K562 (cell line): ENCODE measurements around the gene NEURL1B. TPM values are rescaled to one million over a fixed set of nuclear protein-coding genes. Genes with fewer than 3 reads are reported as not detected.

Experiments used
- ATAC-seq: fragments of 200-7000 bp; cut with Tn5 transposase; 3 replicates; pipeline ENCODE4 v1.9.1; 2020; ENCODE audit warnings: moderate library complexity
- BruUV-seq: library from RNA; stranded (reverse); fragments of 400-500 nt; replicated peaks from 2 replicates; lab custom pipeline; 2021; lab: Mats Ljungman, UMichigan
- CTCF ChIA-PET: fragments of 300-600 bp; formaldehyde crosslinking; extraction: SDS; loops from one replicate; lab custom pipeline; 2021; ENCODE audit warnings: low intra/inter-chr PET ratio; lab: Yijun Ruan, JAX
- POLR2A ChIA-PET: fragments of 300-600, 350-650 bp; sonication (Branson Sonifier 250); formaldehyde crosslinking; extraction: SDS; loops from one replicate; lab custom pipeline; 2021; ENCODE audit warnings: antibody characterized with exemption, inconsistent platforms; lab: Yijun Ruan, JAX
- DNase-seq, 4 experiments: peaks; one replicate each; pipeline versions ENCODE4 v3.0.0 to v3.0.0-alpha.2; 2011 to 2018; ENCODE audit warnings: low spot score in 3 of 4, mixed read lengths in 3 of 4; ENCODE audit errors: extremely low read depth in 1 of 4
- FAIRE-seq: peaks from 2 replicates; lab custom pipeline; 2011; peaks lifted over from hg19 to GRCh38; lab: Jason Lieb, UNC
- H2AFZ ChIP-seq: 2 replicates; pipeline ENCODE4 v1.6.0; 2011; ENCODE audit warnings: low read depth, low read length, control low read depth, inconsistent platforms
- H3K27ac ChIP-seq: fragments of 200-600 bp; 3 replicates; pipeline ENCODE4 v1.8.0; 2011; ENCODE audit warnings: low read depth, mild to moderate bottlenecking, control low read depth, inconsistent platforms, low read length, moderate library complexity, mixed read lengths; ENCODE audit errors: extremely low read depth
- H3K27me3 ChIP-seq, 2 experiments: fragments of 300-600 bp in 1 of 2; 2 replicates in 1 of 2; 3 replicates in 1 of 2; pipeline versions ENCODE4 v1.6.0 to v1.8.0; 2011; ENCODE audit warnings: inconsistent platforms in 2 of 2, low read length in 2 of 2, mild to moderate bottlenecking in 1 of 2, mixed read lengths in 1 of 2, moderate library complexity in 1 of 2; ENCODE audit not compliant: control insufficient read depth in 2 of 2, insufficient read depth in 2 of 2
- H3K36me3 ChIP-seq: fragments of 300-600 bp; 3 replicates; pipeline ENCODE4 v1.8.0; 2011; ENCODE audit warnings: mild to moderate bottlenecking, low read length, inconsistent platforms; ENCODE audit not compliant: control insufficient read depth, insufficient read depth
- H3K4me1 ChIP-seq, 2 experiments: fragments of 200-600 bp in 1 of 2; replicated peaks in 1 of 2; 2 replicates in 1 of 2; 3 replicates in 1 of 2; pipeline versions ENCODE4 v1.5.1 to v1.8.0; 2011; ENCODE audit warnings: inconsistent platforms in 2 of 2, low read length in 2 of 2, mild to moderate bottlenecking in 1 of 2, mixed read lengths in 1 of 2, moderate library complexity in 1 of 2; ENCODE audit not compliant: control insufficient read depth in 2 of 2, insufficient read depth in 2 of 2
- H3K4me2 ChIP-seq: 2 replicates; pipeline ENCODE4 v1.6.1; 2011; ENCODE audit warnings: low read length, control low read depth, inconsistent platforms, mixed read lengths; ENCODE audit not compliant: insufficient read depth
- H3K4me3 ChIP-seq: fragments of 200-600 bp; sonication (generic), shearing (Covaris generic); 2 replicates; pipeline ENCODE4 v1.5.1; 2016; ENCODE audit warnings: control low read depth, inconsistent platforms
- H3K79me2 ChIP-seq: fragments of 200-600 bp; 3 replicates; pipeline ENCODE4 v1.8.0; 2011; ENCODE audit warnings: low read length, inconsistent platforms; ENCODE audit not compliant: control insufficient read depth, insufficient read depth
- H3K9ac ChIP-seq, 2 experiments: 2 replicates each; pipeline versions ENCODE4 v1.6.0 to v1.6.1; 2011; ENCODE audit warnings: low read depth in 2 of 2, low read length in 2 of 2, control low read depth in 1 of 2, inconsistent platforms in 1 of 2, mild to moderate bottlenecking in 1 of 2, mixed read lengths in 1 of 2; ENCODE audit not compliant: insufficient read depth in 1 of 2
- H3K9me1 ChIP-seq: one replicate; pipeline ENCODE4 v1.6.0; 2011; ENCODE audit warnings: inconsistent platforms, mild to moderate bottlenecking, low read length, moderate library complexity; ENCODE audit not compliant: control insufficient read depth, insufficient read depth
- H3K9me3 ChIP-seq: replicated peaks from 2 replicates; pipeline ENCODE4 v1.5.1; 2011; ENCODE audit warnings: low read depth, low read length, inconsistent platforms; ENCODE audit not compliant: control insufficient read depth, insufficient read depth
- H4K20me1 ChIP-seq: replicated peaks from 2 replicates; pipeline ENCODE4 v1.6.1; 2011; ENCODE audit warnings: low read length, inconsistent platforms, mixed read lengths; ENCODE audit not compliant: control insufficient read depth, insufficient read depth
- FOS ChIP-seq: IDR thresholded peaks from 3 replicates; pipeline ENCODE4 v1.6.1; 2011; ENCODE audit not compliant: insufficient read length; ENCODE audit errors: extremely low read depth
- IRF9 ChIP-seq: fragments of 450-650 bp; IDR thresholded peaks from 2 replicates; pipeline ENCODE4 v1.6.1; 2016; ENCODE audit warnings: missing biosample characterization, missing genetic modification characterization
- SAP30 ChIP-seq: fragments of 200-600 bp; sonication (generic); IDR thresholded peaks from 2 replicates; pipeline ENCODE4 v1.6.1; 2012; ENCODE audit warnings: borderline replicate concordance, low read depth, mild to moderate bottlenecking, moderate library complexity, low read length, control low read depth, inconsistent platforms; ENCODE audit not compliant: insufficient read depth, poor library complexity, severe bottlenecking
- USF1 ChIP-seq: sonication (generic); formaldehyde crosslinking; IDR thresholded peaks from 2 replicates; pipeline ENCODE4 v1.9.0; 2022; ENCODE audit warnings: mild to moderate bottlenecking, missing genetic modification reagents
- ZNF174 ChIP-seq: fragments of 250-450 bp; sonication (Bioruptor Pico); IDR thresholded peaks from 2 replicates; pipeline ENCODE4 v1.4.0; 2020; ENCODE audit warnings: mild to moderate bottlenecking
- ZNF583 ChIP-seq: fragments of 250-450 bp; sonication (Bioruptor Pico); IDR thresholded peaks from 2 replicates; pipeline ENCODE4 v1.4.0; 2020
- ZNF592 ChIP-seq: fragments of 450-650 bp; IDR thresholded peaks from 2 replicates; pipeline ENCODE4 v1.6.1; 2017; ENCODE audit warnings: antibody characterized with exemption, mild to moderate bottlenecking
- ZNF668 ChIP-seq: fragments of 250-450 bp; sonication (Bioruptor Pico); IDR thresholded peaks from 2 replicates; pipeline ENCODE4 v1.8.0; 2022; ENCODE audit warnings: mild to moderate bottlenecking, inconsistent platforms
- WGBS: fragments of 100-300 bp; shearing (Covaris generic); methylation state at CpG from one replicate; pipeline ENCODE4 v1.1.6; 2016; ENCODE audit warnings: low coverage, mixed read lengths; ENCODE audit not compliant: insufficient coverage; ENCODE audit errors: missing lambda C conversion rate; 5-methylcytosine and 5-hydroxymethylcytosine counted together
- in situ Hi-C: fragments of 300-500 bp; cut with MboI; formaldehyde crosslinking; loops from 4 replicates; pipeline ENCODE4 v1.15.0; 2018; ENCODE audit warnings: inconsistent platforms, mixed read lengths
- intact Hi-C: fragments of 100-400 bp; cut with micrococcal nuclease; formaldehyde crosslinking; loops from 2 replicates; pipeline ENCODE4 v1.14.2; 2022
- polyA plus RNA-seq, 8 experiments: library from polyadenylated mRNA; depleted of rRNA in 4 of 8; stranded (reverse) in 5 of 8; unstranded in 3 of 8; fragments of >200 nt; fragmentation: Nextera tagmentation in 2 of 8; fragmentation: Illumina TruSeq in 1 of 8; extraction: Ambion mirVana in 2 of 8; extraction: Trizol in 1 of 8; gene quantifications; 2 replicates each; pipeline versions ENCODE4 v1.2.1 to v1.2.3, GENCODE V29; 2011 to 2014; ENCODE audit warnings: inconsistent platforms in 1 of 8, missing spikeins in 1 of 8
- total RNA-seq, 7 experiments: library from RNA; depleted of rRNA in 6 of 7; stranded (reverse); fragments of >200 nt in 6 of 7; fragmentation: Illumina TruSeq in 2 of 7; extraction: Trizol in 2 of 7; gene quantifications; 2 replicates each; pipeline versions ENCODE4 v1.2.1 to v1.2.3, GENCODE V29; 2011 to 2021; ENCODE audit warnings: low replicate concordance in 1 of 7

The NEURL1B gene
- total and polyA plus RNA-seq, 9 of the 15 experiments (the other 6 are each of a cell fraction or from before 2014, with no cell fraction given), result 0.04 TPM; not detected in 8

GRCh38 chr5:172690258-172691075 is 49.4 kb downstream of the NEURL1B start:
- Histone ChIP-seq H3K9ac (no peak overlapping the region), H3K4me2 (no peak overlapping the region), H3K79me2 (no peaks in the 10 kb centered on the region), H3K9me1 (no peaks in the 10 kb centered on the region), H4K20me1 (0 out of 2 replicates have a peak, but pooled peaks cover 3% of the 10 kb centered on the region), H2AFZ (no peak overlapping the region), H3K27ac (no peak overlapping the region), H3K36me3 (no peaks in the 10 kb centered on the region), H3K27me3 (peaks cover 39 to 75% of the 10 kb centered on the region in 2 experiments; a peak in 4 of 5 replicates), H3K9me3 (no peaks in the 10 kb centered on the region), H3K4me1 (peaks cover 0 to 10% of the 10 kb centered on the region in 2 experiments; a peak in 1 of 5 replicates), H3K4me3 (no peak overlapping the region)
- in situ Hi-C loops (loop anchor here (5.0 kb wide), 1 partner anchor 213 kb away; no protein-coding TSS in a partner anchor), intact Hi-C loops (loop anchor here (10.0 kb wide), 2 partner anchors 46 to 116 kb away; partner anchors contain the start of gene NEURL1B)
- CTCF ChIA-PET, result interaction anchor here (0.5 kb wide), 1 partner anchor 1416 kb away, joined by 3 read pairs; no protein-coding TSS in a partner anchor
- BruUV-seq, result no TSS peak
- FAIRE-seq, result no peak
- POLR2A ChIA-PET, result no interaction called here
- TF ChIP-seq USF1 (no peak), ZNF668 (CRISPR knock-in tag) (no peak), ZNF583 (no peak), FOS (no peak), IRF9 (tag) (no peak), ZNF174 (no peak), ZNF592 (no peak), SAP30 (no peak)
- WGBS, result 2% methylated on average over 24 of the region's 24 CpGs
- no peak for ATAC-seq
- DNase-seq, result no peak
